ENCODE measurements around the gene LRRC4. TPM values are rescaled to one million over a fixed set of nuclear protein-coding genes. Genes with fewer than 3 reads are reported as not detected.

LRRC4 gene
- total RNA-seq, 2 experiments from 2014 or later = 1.1 to 1.6 TPM

DNA sequence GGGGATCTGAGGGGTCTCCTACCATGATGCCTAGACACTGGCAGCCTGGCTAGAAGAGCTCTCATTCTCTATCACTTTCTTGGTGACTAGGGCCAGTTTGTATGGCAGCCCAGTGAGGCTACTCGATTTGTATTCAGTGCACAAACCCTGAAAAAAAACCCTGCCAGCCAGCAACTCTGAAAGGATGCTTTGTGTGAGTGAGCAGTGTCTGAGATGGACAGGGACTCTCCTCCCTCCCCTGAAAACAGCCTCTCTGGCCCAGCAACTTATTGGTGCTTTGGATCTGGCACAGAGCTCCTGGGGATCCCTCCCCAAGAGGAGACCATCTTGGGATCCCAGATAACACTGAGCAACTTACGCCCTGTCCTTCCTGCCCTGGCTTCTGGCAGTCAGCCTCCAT is 10.8 kb upstream of the LRRC4 start:
- TF ChIP-seq, protein P1, sequence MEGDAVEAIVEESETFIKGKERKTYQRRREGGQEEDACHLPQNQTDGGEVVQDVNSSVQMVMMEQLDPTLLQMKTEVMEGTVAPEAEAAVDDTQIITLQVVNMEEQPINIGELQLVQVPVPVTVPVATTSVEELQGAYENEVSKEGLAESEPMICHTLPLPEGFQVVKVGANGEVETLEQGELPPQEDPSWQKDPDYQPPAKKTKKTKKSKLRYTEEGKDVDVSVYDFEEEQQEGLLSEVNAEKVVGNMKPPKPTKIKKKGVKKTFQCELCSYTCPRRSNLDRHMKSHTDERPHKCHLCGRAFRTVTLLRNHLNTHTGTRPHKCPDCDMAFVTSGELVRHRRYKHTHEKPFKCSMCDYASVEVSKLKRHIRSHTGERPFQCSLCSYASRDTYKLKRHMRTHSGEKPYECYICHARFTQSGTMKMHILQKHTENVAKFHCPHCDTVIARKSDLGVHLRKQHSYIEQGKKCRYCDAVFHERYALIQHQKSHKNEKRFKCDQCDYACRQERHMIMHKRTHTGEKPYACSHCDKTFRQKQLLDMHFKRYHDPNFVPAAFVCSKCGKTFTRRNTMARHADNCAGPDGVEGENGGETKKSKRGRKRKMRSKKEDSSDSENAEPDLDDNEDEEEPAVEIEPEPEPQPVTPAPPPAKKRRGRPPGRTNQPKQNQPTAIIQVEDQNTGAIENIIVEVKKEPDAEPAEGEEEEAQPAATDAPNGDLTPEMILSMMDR (IDR thresholded peaks at IDR 0.05) = no peak
- Mint-ChIP-seq H3K4me3 (no peak overlapping the region), H3K4me1 (ENCODE audit: low read depth) (peaks cover 34% of the 10 kb centered on the region), H3K36me3 (ENCODE audit: low read depth) (no peaks in the 10 kb centered on the region), H3K27ac (no peak overlapping the region), H3K27me3 (no peaks in the 10 kb centered on the region), H3K9me3 (no peaks in the 10 kb centered on the region)
- Histone ChIP-seq H3K9me3 (ENCODE audit: control insufficient read depth in 1 of 2, insufficient read depth in 1 of 2, low read length in 2 of 2) (no peaks in the 10 kb centered on the region), H3K27me3 (ENCODE audit: control insufficient read depth in 1 of 2, insufficient read depth in 2 of 2, low read length in 2 of 2) (no peaks in the 10 kb centered on the region), H3K36me3 (ENCODE audit: insufficient read depth, low read length) (peaks cover 9% of the 10 kb centered on the region), H3K4me3 (ENCODE audit: low read length) (no peak overlapping the region), H3K4me1 (ENCODE audit: insufficient read depth, low read length) (peaks cover 5% of the 10 kb centered on the region), H3K27ac (ENCODE audit: low read depth in 1 of 2, low read length in 2 of 2) (no peak overlapping the region)
- DNase-seq (no peak), ATAC-seq (ENCODE audit: poor library complexity) (no peak)
- ChIA-PET CTCF (interaction anchor here (1.6 kb wide), 1 partner anchor 10 kb away, joined by 3 read pairs; no protein-coding TSS in a partner anchor), POLR2A (no interaction called here)
- intact Hi-C loops (cut with DNase I, micrococcal nuclease) = no loop called here

DNA sequence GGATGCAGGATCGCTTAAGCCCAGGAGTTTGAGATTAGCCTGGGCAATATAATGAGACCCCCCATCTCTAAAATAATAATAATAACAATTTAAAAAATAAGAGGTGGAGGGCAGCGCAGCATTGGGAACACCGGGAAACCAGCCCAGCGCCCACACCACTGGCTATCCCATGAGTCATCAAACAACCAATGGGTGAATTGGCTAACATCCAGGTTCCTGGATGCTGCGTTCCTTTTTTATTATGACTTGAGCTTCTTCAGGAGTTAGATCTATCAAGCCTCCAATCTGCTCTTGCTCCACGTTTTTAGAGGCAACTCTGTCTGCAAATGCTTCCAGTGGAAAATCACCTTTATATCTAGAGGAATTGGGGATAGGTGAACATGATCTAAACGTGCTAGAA is 10.0 kb upstream of the LRRC4 start:
- ChIA-PET CTCF (interaction anchor here (1.6 kb wide), 1 partner anchor 11 kb away, joined by 3 read pairs; no protein-coding TSS in a partner anchor), POLR2A (no interaction called here)
- H3K27me3 ChIP-seq (ENCODE audit: control insufficient read depth in 1 of 2, insufficient read depth in 2 of 2, low read length in 2 of 2) = no peaks in the 10 kb centered on the region

DNA sequence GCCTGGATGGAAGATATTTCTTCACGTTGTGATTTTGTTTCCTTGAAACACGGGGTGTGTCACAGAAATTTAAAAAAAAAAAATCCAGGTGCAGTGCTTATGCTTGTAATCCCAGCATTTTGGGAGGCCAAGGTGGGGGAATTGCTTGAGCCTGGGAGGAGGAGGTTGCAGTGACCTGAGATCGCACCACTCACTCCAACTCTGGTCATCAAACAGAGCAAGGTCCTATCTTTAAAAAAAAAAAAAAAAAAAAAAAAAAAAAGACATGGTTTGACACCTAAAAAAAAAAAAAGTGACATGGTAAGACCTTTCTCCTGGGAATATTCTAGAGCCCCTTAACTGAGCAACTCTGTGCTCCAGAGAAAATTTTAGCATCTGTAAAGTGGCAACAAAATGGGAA is 9.0 kb upstream of the LRRC4 start:
- Histone ChIP-seq H3K27me3 (ENCODE audit: control insufficient read depth in 1 of 2, insufficient read depth in 2 of 2, low read length in 2 of 2) (no peaks in the 10 kb centered on the region), H3K4me1 (ENCODE audit: insufficient read depth, low read length) (peaks cover 5% of the 10 kb centered on the region), H3K4me3 (ENCODE audit: low read length) (no peak overlapping the region), H3K9me3 (ENCODE audit: control insufficient read depth in 1 of 2, insufficient read depth in 1 of 2, low read length in 2 of 2) (no peaks in the 10 kb centered on the region), H3K36me3 (ENCODE audit: insufficient read depth, low read length) (peaks cover 9% of the 10 kb centered on the region), H3K27ac (ENCODE audit: low read depth in 1 of 2, low read length in 2 of 2) (no peak overlapping the region)
- ChIA-PET POLR2A (no interaction called here), CTCF (no interaction called here)
- Mint-ChIP-seq H3K4me3 (no peak overlapping the region), H3K27me3 (no peaks in the 10 kb centered on the region), H3K9me3 (no peaks in the 10 kb centered on the region), H3K36me3 (ENCODE audit: low read depth) (no peaks in the 10 kb centered on the region), H3K27ac (no peak overlapping the region), H3K4me1 (ENCODE audit: low read depth) (peaks cover 26% of the 10 kb centered on the region)
- intact Hi-C loops (cut with DNase I, micrococcal nuclease) = no loop called here
- DNase-seq (no peak), ATAC-seq (ENCODE audit: poor library complexity) (no peak)
- TF ChIP-seq, protein P1 (IDR thresholded peaks at IDR 0.05) = no peak

More for the DNA sequence above, 10.0 kb upstream of the LRRC4 start:
- Histone ChIP-seq H3K36me3 (ENCODE audit: insufficient read depth, low read length) (peaks cover 9% of the 10 kb centered on the region), H3K27ac (ENCODE audit: low read depth in 1 of 2, low read length in 2 of 2) (no peak overlapping the region), H3K4me1 (ENCODE audit: insufficient read depth, low read length) (peaks cover 5% of the 10 kb centered on the region), H3K4me3 (ENCODE audit: low read length) (no peak overlapping the region), H3K9me3 (ENCODE audit: control insufficient read depth in 1 of 2, insufficient read depth in 1 of 2, low read length in 2 of 2) (no peaks in the 10 kb centered on the region)
- Mint-ChIP-seq H3K9me3 (no peaks in the 10 kb centered on the region), H3K4me1 (ENCODE audit: low read depth) (peaks cover 34% of the 10 kb centered on the region), H3K27me3 (no peaks in the 10 kb centered on the region), H3K27ac (no peak overlapping the region), H3K36me3 (ENCODE audit: low read depth) (no peaks in the 10 kb centered on the region), H3K4me3 (no peak overlapping the region)
- no peak for DNase-seq
- ATAC-seq (ENCODE audit: poor library complexity) = no peak
- TF ChIP-seq, protein P1 (IDR thresholded peaks at IDR 0.05) = no peak
- intact Hi-C loops (cut with DNase I, micrococcal nuclease) = no loop called here

All from CD4-positive, alpha-beta T cell (primary cell).